Ishikawa (cell line): ENCODE measurements around the gene EPHA10.

Experiments
- CEBPB ChIP-seq: IDR thresholded peaks from 2 replicates; pipeline ENCODE4 v1.6.1; 2012
- CREB1 ChIP-seq: IDR thresholded peaks from 2 replicates; pipeline ENCODE4 v1.6.1; 2012; ENCODE audit warnings: low read depth
- EGR1 ChIP-seq: IDR thresholded peaks from 2 replicates; pipeline ENCODE4 v1.6.1; 2012
- EP300 ChIP-seq: IDR thresholded peaks from 2 replicates; pipeline ENCODE4 v1.6.1; 2012; ENCODE audit warnings: borderline replicate concordance
- FOXM1 ChIP-seq: IDR thresholded peaks from 2 replicates; pipeline ENCODE4 v1.6.1; 2012; ENCODE audit warnings: low read depth, borderline replicate concordance
- MAX ChIP-seq: IDR thresholded peaks from 2 replicates; pipeline ENCODE4 v1.6.1; 2012
- NFIC ChIP-seq: IDR thresholded peaks from 2 replicates; pipeline ENCODE4 v1.6.1; 2012
- RAD21 ChIP-seq: IDR thresholded peaks from 2 replicates; pipeline ENCODE4 v1.6.1; 2012; ENCODE audit warnings: low read depth
- REST ChIP-seq: IDR thresholded peaks from 2 replicates; pipeline ENCODE4 v1.6.1; 2012; ENCODE audit warnings: low read depth, mild to moderate bottlenecking
- TAF1 ChIP-seq: IDR thresholded peaks from 2 replicates; pipeline ENCODE4 v1.6.1; 2012; ENCODE audit warnings: low read depth, mild to moderate bottlenecking
- TCF12 ChIP-seq: IDR thresholded peaks from 2 replicates; pipeline ENCODE4 v1.6.1; 2012; ENCODE audit warnings: low read depth
- TEAD4 ChIP-seq: IDR thresholded peaks from 2 replicates; pipeline ENCODE4 v1.6.1; 2012
- USF1 ChIP-seq: IDR thresholded peaks from 2 replicates; pipeline ENCODE4 v1.6.1; 2012
- YY1 ChIP-seq: IDR thresholded peaks from 2 replicates; pipeline ENCODE4 v1.6.1; 2012; ENCODE audit warnings: low read depth
- ZBTB7A ChIP-seq: IDR thresholded peaks from 2 replicates; pipeline ENCODE4 v1.6.1; 2012; ENCODE audit warnings: low read depth

Gene EPHA10

GRCh38 chr1:37703061-37703460 is 61.9 kb downstream of the EPHA10 start:
- TF ChIP-seq EGR1 (no peak), USF1 (no peak), YY1 (no peak), ZBTB7A (no peak), RAD21 (no peak), TCF12 (no peak), FOXM1 (no peak), EP300 (no peak), MAX (no peak), TEAD4 (no peak), REST (no peak), TAF1 (no peak), CEBPB (no peak), CREB1 (no peak), NFIC (no peak)

- TF ChIP-seq EP300, result no peak
- no peak for TF ChIP-seq TCF12
- no peak for TF ChIP-seq ZBTB7A
- TF ChIP-seq EGR1, result no peak
- TF ChIP-seq NFIC, result no peak
- TF ChIP-seq RAD21, result no peak
- TF ChIP-seq YY1, result no peak
- TF ChIP-seq MAX, result no peak
These were observed 63.9 kb downstream of the EPHA10 start for GRCh38 chr1:37701051-37701450.

- TF ChIP-seq EP300, result no peak
- TF ChIP-seq TEAD4, result no peak
- TF ChIP-seq ZBTB7A, result no peak
These were observed 65.8 kb downstream of the EPHA10 start for GRCh38 chr1:37699147-37699546.

- TF ChIP-seq CEBPB, result no peak
- no peak for TF ChIP-seq MAX
- no peak for TF ChIP-seq REST
- TF ChIP-seq RAD21, result no peak
- no peak for TF ChIP-seq YY1
- no peak for TF ChIP-seq TAF1
- no peak for TF ChIP-seq TCF12
- TF ChIP-seq FOXM1, result no peak
- no peak for TF ChIP-seq TEAD4
- TF ChIP-seq EP300, result no peak
- TF ChIP-seq ZBTB7A, result no peak
These were observed 67.2 kb downstream of the EPHA10 start for GRCh38 chr1:37697737-37698136.

- no peak for TF ChIP-seq FOXM1
- no peak for TF ChIP-seq TCF12
- no peak for TF ChIP-seq EP300
- TF ChIP-seq YY1, result no peak
- TF ChIP-seq CEBPB, result no peak
- no peak for TF ChIP-seq NFIC
- no peak for TF ChIP-seq ZBTB7A
- no peak for TF ChIP-seq EGR1
- no peak for TF ChIP-seq TAF1
- no peak for TF ChIP-seq RAD21
- no peak for TF ChIP-seq USF1
- no peak for TF ChIP-seq REST
- TF ChIP-seq CREB1, result no peak
- no peak for TF ChIP-seq MAX
- TF ChIP-seq TEAD4, result no peak
These were observed 67.8 kb downstream of the EPHA10 start for GRCh38 chr1:37697090-37697489.
